ENCODE data around the gene TM9SF2. TPM values are rescaled to one million over a fixed set of nuclear protein-coding genes. Genes with fewer than 3 reads are reported as not detected.
A peak's percentile ranks its signal among the peaks of the same experiment; 100 is the strongest.

Gene TM9SF2
- total RNA-seq, 1 donor = 165 TPM

DNA sequence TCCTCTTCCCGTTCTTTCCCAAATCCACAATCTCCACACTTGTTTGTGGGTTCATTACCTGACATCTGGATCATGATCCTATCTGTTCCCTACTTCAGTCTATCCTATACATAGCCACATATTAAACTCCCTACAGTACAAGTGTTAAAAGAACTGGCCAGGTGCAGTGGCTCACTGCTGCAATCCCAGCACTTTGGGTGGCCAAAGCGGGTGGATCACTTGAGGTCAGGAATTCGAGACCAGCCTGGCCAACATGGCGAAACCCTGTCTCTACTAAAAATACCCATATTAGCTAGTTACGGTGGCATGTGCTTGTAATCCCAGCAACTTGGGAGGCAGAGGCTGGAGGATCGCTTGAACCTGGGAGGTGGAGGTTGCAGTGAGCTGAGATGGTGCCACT, 88.3 kb downstream of the TM9SF2 start:
- no peak overlapping the region for H3K4me3 ChIP-seq (ENCODE audit: low read depth, low read length)
- TF ChIP-seq, protein P1, sequence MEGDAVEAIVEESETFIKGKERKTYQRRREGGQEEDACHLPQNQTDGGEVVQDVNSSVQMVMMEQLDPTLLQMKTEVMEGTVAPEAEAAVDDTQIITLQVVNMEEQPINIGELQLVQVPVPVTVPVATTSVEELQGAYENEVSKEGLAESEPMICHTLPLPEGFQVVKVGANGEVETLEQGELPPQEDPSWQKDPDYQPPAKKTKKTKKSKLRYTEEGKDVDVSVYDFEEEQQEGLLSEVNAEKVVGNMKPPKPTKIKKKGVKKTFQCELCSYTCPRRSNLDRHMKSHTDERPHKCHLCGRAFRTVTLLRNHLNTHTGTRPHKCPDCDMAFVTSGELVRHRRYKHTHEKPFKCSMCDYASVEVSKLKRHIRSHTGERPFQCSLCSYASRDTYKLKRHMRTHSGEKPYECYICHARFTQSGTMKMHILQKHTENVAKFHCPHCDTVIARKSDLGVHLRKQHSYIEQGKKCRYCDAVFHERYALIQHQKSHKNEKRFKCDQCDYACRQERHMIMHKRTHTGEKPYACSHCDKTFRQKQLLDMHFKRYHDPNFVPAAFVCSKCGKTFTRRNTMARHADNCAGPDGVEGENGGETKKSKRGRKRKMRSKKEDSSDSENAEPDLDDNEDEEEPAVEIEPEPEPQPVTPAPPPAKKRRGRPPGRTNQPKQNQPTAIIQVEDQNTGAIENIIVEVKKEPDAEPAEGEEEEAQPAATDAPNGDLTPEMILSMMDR (IDR thresholded peaks at IDR 0.05; ENCODE audit: insufficient read depth, low read depth, low read length) = no peak
- DNase-seq (ENCODE audit: low read depth) = no peak

DNA sequence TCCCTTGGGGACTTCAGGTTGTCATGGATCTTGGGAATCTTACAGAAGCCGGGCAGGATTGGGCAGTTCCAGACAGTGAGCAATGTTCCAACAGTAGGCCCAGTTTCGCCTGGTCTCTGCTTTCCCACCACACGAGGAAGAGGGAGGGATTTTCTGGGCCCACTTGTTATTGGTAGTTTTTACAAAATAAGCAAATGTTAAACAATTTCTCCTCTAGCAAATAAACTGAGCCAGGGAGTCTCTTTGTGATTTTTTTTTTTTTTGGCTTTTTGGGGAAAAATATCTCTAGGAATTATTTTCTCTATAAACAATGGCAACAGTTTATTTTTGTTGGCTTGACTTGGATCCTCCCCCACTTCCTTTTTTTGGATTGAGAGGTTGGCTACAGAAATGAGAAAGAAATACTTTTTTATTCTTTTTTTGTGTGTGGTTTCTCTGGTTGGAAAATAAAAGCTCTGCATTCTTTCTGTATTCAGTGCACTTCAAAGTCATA, 89.3 kb downstream of the TM9SF2 start:
- TF ChIP-seq, protein P1 (IDR thresholded peaks at IDR 0.05; ENCODE audit: insufficient read depth, low read depth, low read length) = no peak
- H3K4me3 ChIP-seq (ENCODE audit: low read depth, low read length) = no peak overlapping the region
- DNase-seq (ENCODE audit: low read depth) = peak; percentile 11

DNA sequence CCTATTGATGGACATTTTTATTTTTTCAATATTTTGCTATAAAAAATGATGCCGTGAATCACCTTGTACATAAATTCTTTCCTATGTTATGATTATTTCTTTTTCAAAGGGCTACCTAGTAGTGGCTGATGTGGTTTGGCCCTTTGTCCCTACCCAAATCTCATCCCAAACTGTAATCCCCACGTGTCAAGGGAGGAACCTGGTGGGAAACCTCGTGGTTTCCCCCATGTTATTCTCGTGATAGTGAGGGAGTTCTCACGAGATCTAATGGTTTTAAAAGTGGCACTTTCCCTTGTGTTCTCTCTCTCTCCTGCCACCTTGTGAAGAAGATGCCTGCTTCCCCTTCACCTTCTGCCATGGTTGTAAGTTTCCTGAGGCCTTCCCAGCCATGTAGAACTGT, 94.9 kb downstream of the TM9SF2 start:
- TF ChIP-seq, protein P1 (IDR thresholded peaks at IDR 0.05; ENCODE audit: insufficient read depth, low read depth, low read length) = no peak
- no peak for DNase-seq (ENCODE audit: low read depth)
- no peak overlapping the region for H3K4me3 ChIP-seq (ENCODE audit: low read depth, low read length)

DNA sequence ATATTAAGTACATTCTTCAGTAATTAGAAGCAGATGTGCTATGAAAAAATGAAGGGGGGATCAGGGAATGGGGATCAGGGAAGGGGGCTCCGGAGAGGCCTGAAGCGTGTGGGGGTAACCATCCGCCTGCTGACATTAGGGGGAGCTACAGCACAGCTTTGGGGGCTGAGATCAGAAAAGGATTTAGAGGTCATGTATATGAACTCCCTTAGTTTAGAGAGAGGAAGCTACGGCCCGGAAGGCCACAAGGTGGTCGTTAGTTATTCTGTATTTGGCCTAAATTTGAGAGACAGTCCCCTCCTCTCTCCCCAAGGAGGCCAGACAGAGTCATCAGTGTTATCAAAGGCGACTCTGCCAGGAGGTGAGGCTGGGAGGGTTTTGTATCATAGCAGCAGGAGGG, 99.0 kb downstream of the TM9SF2 start:
- DNase-seq (ENCODE audit: low read depth) = no peak

DNA sequence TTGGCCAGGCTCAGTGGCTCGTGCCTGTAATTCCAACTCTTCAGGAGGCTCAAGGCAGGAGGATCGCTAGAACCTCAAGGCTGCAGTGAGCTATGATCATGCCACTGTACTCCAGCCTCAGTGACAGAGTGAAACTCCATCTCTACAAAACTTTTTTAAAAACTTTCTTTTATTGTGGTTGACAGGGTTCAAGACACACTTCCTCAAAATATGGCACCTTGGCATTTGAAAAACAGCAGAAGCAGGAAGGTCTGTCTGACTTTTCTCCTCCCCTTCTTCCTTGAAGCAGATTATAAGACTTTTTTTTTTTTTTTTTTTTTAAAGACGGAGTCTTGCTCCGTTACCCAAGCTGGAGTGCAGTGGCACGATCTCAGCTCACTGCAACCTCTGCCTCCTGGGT, 100.3 kb downstream of the TM9SF2 start:
- DNase-seq (ENCODE audit: low read depth) = no peak
- TF ChIP-seq, protein P1 (IDR thresholded peaks at IDR 0.05; ENCODE audit: insufficient read depth, low read depth, low read length) = no peak
- H3K4me3 ChIP-seq (ENCODE audit: low read depth, low read length) = no peak overlapping the region

More for the DNA sequence above, 99.0 kb downstream of the TM9SF2 start:
- H3K4me3 ChIP-seq (ENCODE audit: low read depth, low read length) = no peak overlapping the region
- TF ChIP-seq, protein P1 (IDR thresholded peaks at IDR 0.05; ENCODE audit: insufficient read depth, low read depth, low read length) = peak; percentile 33

DNA sequence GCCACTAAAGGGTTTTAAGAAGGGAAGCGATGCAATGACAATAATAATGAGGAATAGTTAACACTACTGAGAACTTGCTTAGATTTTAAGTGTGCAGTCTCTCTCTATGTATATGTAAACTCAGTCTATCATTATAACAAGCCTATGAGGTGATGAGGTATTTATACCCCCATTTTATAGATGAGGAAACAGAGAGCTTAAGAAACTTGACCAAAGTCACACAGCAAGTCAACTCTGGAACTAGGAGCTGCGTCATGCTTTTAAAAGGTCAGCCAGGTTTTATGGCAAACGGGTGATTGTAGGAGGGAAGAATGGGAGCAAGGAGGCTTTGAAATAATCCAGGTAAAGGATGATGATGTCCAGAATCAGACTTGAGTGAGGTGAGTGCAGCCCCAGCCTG, 103.4 kb downstream of the TM9SF2 start:
- no peak for DNase-seq (ENCODE audit: low read depth)
- no peak overlapping the region for H3K4me3 ChIP-seq (ENCODE audit: low read depth, low read length)
- TF ChIP-seq, protein P1 (IDR thresholded peaks at IDR 0.05; ENCODE audit: insufficient read depth, low read depth, low read length) = no peak
